ENCODE data around the gene KRTAP13-3. TPM values are rescaled to one million over a fixed set of nuclear protein-coding genes. Genes with fewer than 3 reads are reported as not detected.

The KRTAP13-3 gene
- total RNA-seq, 1 experiment from 2014 or later: not detected

- Histone ChIP-seq H3K27ac (ENCODE audit: low read depth, low read length) (no peak overlapping the region), H3K27me3 (ENCODE audit: insufficient read depth, low read length) (no peaks in the 10 kb centered on the region), H3K79me2 (ENCODE audit: insufficient read depth, low read length) (no peaks in the 10 kb centered on the region), H3K36me3 (ENCODE audit: control insufficient read depth in 1 of 2, insufficient read depth in 2 of 2, low read length in 2 of 2) (no peaks in the 10 kb centered on the region), H3K4me3 (replicated peaks in 1 of 2; ENCODE audit: low read depth in 1 of 2, low read length in 2 of 2) (no peak overlapping the region), H2AFZ (ENCODE audit: low read depth, low read length, poor library complexity, severe bottlenecking) (no peak overlapping the region), H3K9me3 (ENCODE audit: control insufficient read depth in 1 of 2, insufficient read depth in 1 of 2, low read depth in 1 of 2, low read length in 2 of 2) (peaks cover under 1 to 23% of the 10 kb centered on the region in 2 experiments; a peak in 3 of 4 replicates), H3K9me2 (ENCODE audit: insufficient read depth) (no peaks in the 10 kb centered on the region), H3K4me1 (ENCODE audit: control insufficient read depth in 1 of 2, insufficient read depth in 2 of 2, low read length in 2 of 2) (no peaks in the 10 kb centered on the region), H3K9ac (ENCODE audit: low read length) (no peak overlapping the region), H4K20me1 (ENCODE audit: insufficient read depth) (no peaks in the 10 kb centered on the region), H3K4me2 (ENCODE audit: low read length) (no peak overlapping the region)
- ChIA-PET RAD21 (ENCODE audit: low non-redundant PET in 1 of 2, low total read pairs in 2 of 2, uncharacterized antibody in 2 of 2, unreplicated experiment in 2 of 2) (no interaction called here), CTCF (no interaction called here), POLR2A (no interaction called here)
- TF ChIP-seq, protein P1, sequence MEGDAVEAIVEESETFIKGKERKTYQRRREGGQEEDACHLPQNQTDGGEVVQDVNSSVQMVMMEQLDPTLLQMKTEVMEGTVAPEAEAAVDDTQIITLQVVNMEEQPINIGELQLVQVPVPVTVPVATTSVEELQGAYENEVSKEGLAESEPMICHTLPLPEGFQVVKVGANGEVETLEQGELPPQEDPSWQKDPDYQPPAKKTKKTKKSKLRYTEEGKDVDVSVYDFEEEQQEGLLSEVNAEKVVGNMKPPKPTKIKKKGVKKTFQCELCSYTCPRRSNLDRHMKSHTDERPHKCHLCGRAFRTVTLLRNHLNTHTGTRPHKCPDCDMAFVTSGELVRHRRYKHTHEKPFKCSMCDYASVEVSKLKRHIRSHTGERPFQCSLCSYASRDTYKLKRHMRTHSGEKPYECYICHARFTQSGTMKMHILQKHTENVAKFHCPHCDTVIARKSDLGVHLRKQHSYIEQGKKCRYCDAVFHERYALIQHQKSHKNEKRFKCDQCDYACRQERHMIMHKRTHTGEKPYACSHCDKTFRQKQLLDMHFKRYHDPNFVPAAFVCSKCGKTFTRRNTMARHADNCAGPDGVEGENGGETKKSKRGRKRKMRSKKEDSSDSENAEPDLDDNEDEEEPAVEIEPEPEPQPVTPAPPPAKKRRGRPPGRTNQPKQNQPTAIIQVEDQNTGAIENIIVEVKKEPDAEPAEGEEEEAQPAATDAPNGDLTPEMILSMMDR (IDR thresholded peaks at IDR 0.05 in 2 of 3, conservative IDR thresholded peaks at IDR 0.05 in 1 of 3; ENCODE audit: borderline replicate concordance in 1 of 3, insufficient read depth in 1 of 3, low read depth in 2 of 3, low read length in 2 of 3): no peak
- intact Hi-C loops (cut with micrococcal nuclease): no loop called here
- BruUV-seq (replicated peaks): no TSS peak
- DNase-seq (ENCODE audit: low read depth, low spot score) (no peak), ATAC-seq (no peak)
Measured at GRCh38 chr21:30468900-30469714, 43.4 kb upstream of the KRTAP13-3 start.

DNA sequence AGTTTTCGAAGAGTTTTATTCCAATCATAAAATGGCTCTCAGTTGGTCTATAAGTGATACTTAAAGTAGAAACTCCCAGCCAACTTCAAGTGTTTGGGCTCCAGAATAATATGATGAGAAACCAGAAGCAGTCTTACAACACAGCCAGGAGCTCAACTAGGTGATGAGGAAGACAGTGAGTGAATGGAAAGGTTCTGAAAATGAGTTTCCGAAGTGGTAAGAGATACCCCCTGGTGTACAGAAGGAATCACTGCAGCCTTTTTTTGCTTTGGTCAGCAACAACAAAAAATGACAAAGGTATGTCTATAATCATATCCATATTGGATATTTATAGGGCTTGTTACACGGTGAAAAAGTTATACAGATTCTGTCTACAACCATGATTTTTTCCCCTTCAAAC lies 38.0 kb upstream of the KRTAP13-3 start:
- no peaks in the 10 kb centered on the region for H3K4me1 ChIP-seq (ENCODE audit: control insufficient read depth in 1 of 2, insufficient read depth in 2 of 2, low read length in 2 of 2)
- no peaks in the 10 kb centered on the region for H3K9me2 ChIP-seq (ENCODE audit: insufficient read depth)
- H3K9me3 ChIP-seq (ENCODE audit: control insufficient read depth in 1 of 2, insufficient read depth in 1 of 2, low read depth in 1 of 2, low read length in 2 of 2): peaks cover 13 to 18% of the 10 kb centered on the region in 2 experiments; a peak in 3 of 4 replicates
- intact Hi-C loops (cut with micrococcal nuclease): no loop called here
- H3K9ac ChIP-seq (ENCODE audit: low read length): no peak overlapping the region
- H3K27me3 ChIP-seq (ENCODE audit: insufficient read depth, low read length): no peaks in the 10 kb centered on the region
- DNase-seq (ENCODE audit: low read depth, low spot score) (no peak), ATAC-seq (no peak)
- ChIA-PET CTCF (no interaction called here), POLR2A (no interaction called here), RAD21 (ENCODE audit: low non-redundant PET in 1 of 2, low total read pairs in 2 of 2, uncharacterized antibody in 2 of 2, unreplicated experiment in 2 of 2) (no interaction called here)
- no peak overlapping the region for H3K4me3 ChIP-seq (replicated peaks in 1 of 2; ENCODE audit: low read depth in 1 of 2, low read length in 2 of 2)
- H3K79me2 ChIP-seq (ENCODE audit: insufficient read depth, low read length): no peaks in the 10 kb centered on the region
- TF ChIP-seq, protein P1 (IDR thresholded peaks at IDR 0.05 in 2 of 3, conservative IDR thresholded peaks at IDR 0.05 in 1 of 3; ENCODE audit: borderline replicate concordance in 1 of 3, insufficient read depth in 1 of 3, low read depth in 2 of 3, low read length in 2 of 3): peak in 2 of 3 experiments; percentile 42 to 45; a peak in 4 of 6 replicates
- TF ChIP-seq JUND (IDR thresholded peaks at IDR 0.05): no peak
- H4K20me1 ChIP-seq (ENCODE audit: insufficient read depth): no peaks in the 10 kb centered on the region
- no peaks in the 10 kb centered on the region for H3K36me3 ChIP-seq (ENCODE audit: control insufficient read depth in 1 of 2, insufficient read depth in 2 of 2, low read length in 2 of 2)
- H2AFZ ChIP-seq (ENCODE audit: low read depth, low read length, poor library complexity, severe bottlenecking): no peak overlapping the region
- H3K27ac ChIP-seq (ENCODE audit: low read depth, low read length): no peak overlapping the region
- BruUV-seq (replicated peaks): no TSS peak
- H3K4me2 ChIP-seq (ENCODE audit: low read length): no peak overlapping the region

All from HCT116 (cell line).